H1 (cell line): ENCODE results near the gene ATP7B. TPM values are rescaled to one million over a fixed set of nuclear protein-coding genes. Genes with fewer than 3 reads are reported as not detected.

Source experiments
- CTCF ChIA-PET: fragments of 300-600 bp; sonication (Branson Sonifier 250); formaldehyde crosslinking; loops from one replicate; lab custom pipeline; 2021; ENCODE audit not compliant: partially characterized antibody; lab: Charles Lee
- POLR2A ChIA-PET: fragments of 300-600 bp; sonication (Branson Sonifier 250); formaldehyde crosslinking; loops from one replicate; lab custom pipeline; 2021; ENCODE audit warnings: inconsistent platforms; ENCODE audit not compliant: partially characterized antibody; lab: Charles Lee
- DNase-seq, 2 experiments: peaks; one replicate each; pipeline versions ENCODE4 v3.0.0 to v3.0.0-alpha.2; 2010 to 2022; ENCODE audit warnings: low spot score in 2 of 2, low read depth in 1 of 2, mixed read lengths in 1 of 2
- FAIRE-seq: peaks from 2 replicates; lab custom pipeline; 2011; peaks lifted over from hg19 to GRCh38; lab: Jason Lieb, UNC
- H2AFZ ChIP-seq: 2 replicates; pipeline ENCODE4 v1.8.1; 2012; ENCODE audit warnings: low read length, inconsistent platforms
- H2AK5ac ChIP-seq: 2 replicates; pipeline ENCODE4 v1.6.1; 2013; ENCODE audit warnings: low read depth, low read length
- H2BK120ac ChIP-seq: replicated peaks from 2 replicates; pipeline ENCODE3; 2013; ENCODE audit warnings: low read depth, low read length, inconsistent platforms
- H2BK12ac ChIP-seq: 2 replicates; pipeline ENCODE4 v1.6.1; 2013; ENCODE audit warnings: low read depth, low read length
- H2BK15ac ChIP-seq: 2 replicates; pipeline ENCODE4 v1.6.1; 2013; ENCODE audit warnings: low read length
- H2BK20ac ChIP-seq: 2 replicates; pipeline ENCODE4 v1.6.1; 2013; ENCODE audit warnings: low read length
- H2BK5ac ChIP-seq: 2 replicates; pipeline ENCODE4 v1.6.1; 2013; ENCODE audit warnings: low read depth, low read length
- H3K14ac ChIP-seq: 2 replicates; pipeline ENCODE4 v1.6.1; 2013; ENCODE audit warnings: inconsistent platforms; ENCODE audit not compliant: insufficient read length
- H3K18ac ChIP-seq: 2 replicates; pipeline ENCODE4 v1.6.1; 2013; ENCODE audit warnings: low read length; ENCODE audit errors: extremely low read depth
- H3K23ac ChIP-seq: 2 replicates; pipeline ENCODE4 v1.6.1; 2013; ENCODE audit warnings: inconsistent platforms; ENCODE audit not compliant: insufficient read length
- H3K23me2 ChIP-seq: 2 replicates; pipeline ENCODE4 v1.6.1; 2013; ENCODE audit warnings: low read depth, low read length
- H3K27ac ChIP-seq: 2 replicates; pipeline ENCODE4 v1.6.1; 2011; ENCODE audit warnings: low read depth, low read length, inconsistent platforms
- H3K27me3 ChIP-seq, 4 experiments: replicated peaks in 1 of 4; 1 replicate in 1 of 4; 2 replicates in 3 of 4; pipeline versions ENCODE4 v1.6.1 to v1.8.1; 2011 to 2013; ENCODE audit warnings: low read length in 3 of 4, mild to moderate bottlenecking in 3 of 4, inconsistent platforms in 2 of 4, mixed read lengths in 2 of 4, moderate library complexity in 1 of 4; ENCODE audit not compliant: control insufficient read depth in 3 of 4, insufficient read depth in 3 of 4; ENCODE audit errors: extremely low read depth in 1 of 4
- H3K36me3 ChIP-seq, 4 experiments: 2 replicates each; pipeline versions ENCODE4 v1.6.1 to v1.8.1; 2011 to 2013; ENCODE audit warnings: mild to moderate bottlenecking in 4 of 4, low read length in 3 of 4, moderate library complexity in 2 of 4, control low read depth in 1 of 4, inconsistent platforms in 1 of 4; ENCODE audit not compliant: insufficient read depth in 4 of 4, control insufficient read depth in 2 of 4
- H3K4ac ChIP-seq: replicated peaks from 2 replicates; pipeline ENCODE3; 2013; ENCODE audit warnings: low read length, low read depth, mixed read lengths, inconsistent platforms; ENCODE audit not compliant: insufficient read length
- H3K4me1 ChIP-seq, 4 experiments: replicated peaks in 1 of 4; 1 replicate in 1 of 4; 2 replicates in 3 of 4; pipeline versions ENCODE4 v1.6.1 to v1.8.1; 2011 to 2013; ENCODE audit warnings: low read length in 3 of 4, inconsistent platforms in 2 of 4, mixed read lengths in 1 of 4; ENCODE audit not compliant: insufficient read depth in 4 of 4, control insufficient read depth in 3 of 4
- H3K4me2 ChIP-seq, 2 experiments: 2 replicates each; pipeline versions ENCODE4 v1.6.1 to v1.8.1; 2011 to 2013; ENCODE audit warnings: low read depth in 2 of 2, low read length in 2 of 2, control low read depth in 1 of 2, inconsistent platforms in 1 of 2, mild to moderate bottlenecking in 1 of 2; ENCODE audit not compliant: insufficient read depth in 1 of 2
- H3K4me3 ChIP-seq, 4 experiments: fragments of 200-600, 300-600 bp in 1 of 4; sonication (generic), shearing (Covaris generic), sonication (Bioruptor Twin) in 1 of 4; 2 replicates each; pipeline versions ENCODE4 v1.5.1 to v1.8.1; 2011 to 2016; ENCODE audit warnings: low read length in 4 of 4, low read depth in 3 of 4, control low read depth in 2 of 4, inconsistent platforms in 2 of 4, mild to moderate bottlenecking in 2 of 4, mixed read lengths in 1 of 4, moderate library complexity in 1 of 4; ENCODE audit not compliant: insufficient read depth in 2 of 4; ENCODE audit errors: extremely low read depth in 1 of 4
- H3K56ac ChIP-seq: replicated peaks from 2 replicates; pipeline ENCODE3; 2013; ENCODE audit warnings: low read depth, mild to moderate bottlenecking, mixed read lengths, low read length, inconsistent platforms; ENCODE audit not compliant: insufficient read length
- H3K79me1 ChIP-seq: 2 replicates; pipeline ENCODE4 v1.6.1; 2013; ENCODE audit warnings: low read depth, low read length, control low read depth
- H3K79me2 ChIP-seq, 2 experiments: 2 replicates each; pipeline versions ENCODE4 v1.6.1 to v1.8.1; 2012 to 2013; ENCODE audit warnings: low read length in 2 of 2, mild to moderate bottlenecking in 2 of 2, inconsistent platforms in 1 of 2; ENCODE audit not compliant: insufficient read depth in 2 of 2, control insufficient read depth in 1 of 2
- H3K9ac ChIP-seq, 4 experiments: replicated peaks in 1 of 4; 1 replicate in 1 of 4; 2 replicates in 3 of 4; pipeline versions ENCODE4 v1.6.1 to v1.8.1; 2011 to 2013; ENCODE audit warnings: low read depth in 3 of 4, low read length in 3 of 4, control low read depth in 2 of 4, mild to moderate bottlenecking in 2 of 4, moderate library complexity in 2 of 4, inconsistent platforms in 1 of 4; ENCODE audit errors: extremely low read depth in 1 of 4
- H3K9me3 ChIP-seq, 2 experiments: 2 replicates each; pipeline versions ENCODE4 v1.6.1 to v1.8.1; 2012 to 2013; ENCODE audit warnings: mild to moderate bottlenecking in 2 of 2, moderate library complexity in 2 of 2, control low read depth in 1 of 2, inconsistent platforms in 1 of 2, low read depth in 1 of 2, low read length in 1 of 2, mixed read lengths in 1 of 2; ENCODE audit not compliant: insufficient read depth in 2 of 2
- H4K20me1 ChIP-seq, 2 experiments: replicated peaks in 1 of 2; 2 replicates each; pipeline versions ENCODE3 to v1.8.1; 2011 to 2013; ENCODE audit warnings: inconsistent platforms in 2 of 2, low read length in 2 of 2, mild to moderate bottlenecking in 1 of 2; ENCODE audit not compliant: insufficient read depth in 2 of 2, control insufficient read depth in 1 of 2
- H4K5ac ChIP-seq: 2 replicates; pipeline ENCODE4 v1.6.1; 2013; ENCODE audit warnings: low read length, low read depth, mixed read lengths, inconsistent platforms; ENCODE audit not compliant: insufficient read length
- H4K8ac ChIP-seq: 2 replicates; pipeline ENCODE4 v1.8.0; 2013; ENCODE audit warnings: mild to moderate bottlenecking, moderate library complexity, low read length, inconsistent platforms; ENCODE audit not compliant: insufficient read depth; ENCODE audit errors: extremely low read depth
- H4K91ac ChIP-seq: replicated peaks from 2 replicates; pipeline ENCODE3; 2013; ENCODE audit warnings: low read length, mixed read lengths, inconsistent platforms; ENCODE audit not compliant: insufficient read length
- BACH1 ChIP-seq: IDR thresholded peaks from 2 replicates; pipeline ENCODE4 v1.6.1; 2012; ENCODE audit warnings: low read length, improper control_type of control experiment
- BCL11A ChIP-seq, 2 experiments: IDR thresholded peaks; one replicate each; pipeline ENCODE4 v1.6.1; 2011; ENCODE audit warnings: low read depth in 2 of 2, low read length in 2 of 2, mild to moderate bottlenecking in 2 of 2
- CBX8 ChIP-seq: fragments of 300-800, 300-1000 bp; sonication (generic); IDR thresholded peaks from 2 replicates; pipeline ENCODE4 v1.7.1; 2016; ENCODE audit warnings: low read depth, low read length, borderline replicate concordance
- EP300 ChIP-seq, 2 experiments: IDR thresholded peaks; 1 replicate in 1 of 2; 2 replicates in 1 of 2; pipeline ENCODE4 v1.6.1; 2011 to 2012; ENCODE audit warnings: low read depth in 2 of 2, low read length in 2 of 2, mild to moderate bottlenecking in 2 of 2, borderline replicate concordance in 1 of 2, inconsistent platforms in 1 of 2, moderate library complexity in 1 of 2
- JUN ChIP-seq: IDR thresholded peaks from 2 replicates; pipeline ENCODE4 v1.6.1; 2011; ENCODE audit warnings: low read depth, mild to moderate bottlenecking, improper control_type of control experiment, low read length
- KDM4A ChIP-seq: IDR thresholded peaks from one replicate; pipeline ENCODE4 v1.7.1; 2012; ENCODE audit warnings: low read depth, mild to moderate bottlenecking, moderate library complexity, low read length, inconsistent platforms; ENCODE audit not compliant: severe bottlenecking
- NRF1 ChIP-seq: IDR thresholded peaks from 2 replicates; pipeline ENCODE4 v1.6.1; 2011; ENCODE audit warnings: mild to moderate bottlenecking, low read depth, low read length, improper control_type of control experiment
- PHF8 ChIP-seq: fragments of 200-600 bp; sonication (generic); conservative IDR thresholded peaks from 2 replicates; pipeline ENCODE4 v1.7.1; 2012; ENCODE audit warnings: low read depth, mild to moderate bottlenecking, inconsistent platforms, low read length, moderate library complexity
- POLR2A ChIP-seq, 2 experiments: IDR thresholded peaks; 1 replicate in 1 of 2; 2 replicates in 1 of 2; pipeline ENCODE4 v1.6.1; 2011; ENCODE audit warnings: low read depth in 2 of 2, low read length in 2 of 2, mild to moderate bottlenecking in 2 of 2; ENCODE audit errors: control extremely low read depth in 1 of 2
- POLR2AphosphoS5 ChIP-seq: IDR thresholded peaks from 2 replicates; pipeline ENCODE4 v1.6.1; 2011; ENCODE audit warnings: low read depth, low read length
- RAD21 ChIP-seq, 2 experiments: IDR thresholded peaks in 1 of 2; conservative IDR thresholded peaks in 1 of 2; 2 replicates each; pipeline ENCODE4 v1.6.1; 2011; ENCODE audit warnings: low read depth in 2 of 2, low read length in 2 of 2, improper control_type of control experiment in 1 of 2, inconsistent platforms in 1 of 2, mild to moderate bottlenecking in 1 of 2, moderate library complexity in 1 of 2
- RXRA ChIP-seq: IDR thresholded peaks from 2 replicates; pipeline ENCODE4 v1.6.1; 2011; ENCODE audit warnings: low read depth, mild to moderate bottlenecking, low read length, moderate library complexity; ENCODE audit not compliant: insufficient read depth
- SIX5 ChIP-seq: IDR thresholded peaks from 2 replicates; pipeline ENCODE4 v1.6.1; 2011; ENCODE audit warnings: mild to moderate bottlenecking, low read depth, low read length
- TBP ChIP-seq: IDR thresholded peaks from 2 replicates; pipeline ENCODE4 v1.6.1; 2011; ENCODE audit warnings: low read depth, low read length, improper control_type of control experiment
- WGBS, 2 experiments: shearing (Covaris generic) in 1 of 2; methylation state at CpG; one replicate each; pipeline versions ENCODE4 v1.1.6 to v1.1.7; 2013 to 2015; ENCODE audit warnings: low lambda C conversion rate in 2 of 2, mixed read lengths in 2 of 2, inconsistent platforms in 1 of 2, low coverage in 1 of 2, missing lambda C conversion rate in 1 of 2; ENCODE audit not compliant: insufficient replicate concordance in 2 of 2, insufficient coverage in 1 of 2, insufficient read length in 1 of 2; ENCODE audit errors: extremely low coverage in 1 of 2, missing lambda C conversion rate in 1 of 2; 5-methylcytosine and 5-hydroxymethylcytosine counted together
- polyA plus RNA-seq, 7 experiments: library from polyadenylated mRNA; depleted of rRNA in 3 of 7; stranded (reverse) in 5 of 7; unstranded in 2 of 7; fragments of >200 nt in 5 of 7; fragments of 200-250 nt in 2 of 7; gene quantifications; 1 replicate in 5 of 7; 2 replicates in 1 of 7; 4 replicates in 1 of 7; pipeline versions ENCODE4 v1.2.1 to v1.2.3, GENCODE V29; 2011 to 2013; ENCODE audit warnings: missing spikeins in 2 of 7, mixed read lengths in 2 of 7
- total RNA-seq: library from RNA; stranded (reverse); fragmentation: NEBNext Ultra II Directional; extraction: Animal tissue kit (Norgen Biotek cat#: 25700); gene quantifications from 2 replicates; pipeline ENCODE4 v1.2.1, GENCODE V29; 2021

ATP7B gene
- total and polyA plus RNA-seq, 2 of the 8 experiments (the other 6 are each of a cell fraction or from before 2014, with no cell fraction given): 4.1 to 9.2 TPM

DNA sequence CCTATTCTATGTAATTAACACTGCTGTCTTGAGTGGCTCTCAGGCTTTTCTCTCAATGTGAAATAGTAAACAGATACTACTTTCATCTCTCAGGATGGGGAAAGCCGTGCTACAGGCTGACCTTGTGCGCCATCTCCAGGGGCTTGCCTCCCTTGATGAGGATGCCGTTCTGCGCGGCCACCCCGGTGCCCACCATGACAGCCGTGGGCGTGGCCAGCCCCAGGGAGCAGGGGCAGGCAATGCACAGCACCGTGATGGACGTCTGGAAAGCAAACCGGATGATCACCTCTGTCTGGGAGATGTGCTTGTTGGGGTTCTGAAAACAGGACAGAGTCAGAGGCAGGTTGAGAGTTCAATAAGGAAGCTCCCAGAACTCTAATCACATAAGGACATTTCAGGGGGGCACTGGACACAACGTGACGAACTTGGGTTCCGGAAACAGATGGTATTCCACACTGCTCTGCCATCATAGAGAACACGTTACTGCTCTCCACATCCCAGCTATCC lies 65.0 kb downstream of the ATP7B start:
- Histone ChIP-seq H3K4me1 (no peaks in the 10 kb centered on the region), H3K79me1 (no peaks in the 10 kb centered on the region), H3K27ac (no peak overlapping the region), H2BK120ac (no peak overlapping the region), H2BK15ac (no peak overlapping the region), H3K9ac (no peak overlapping the region), H3K18ac (no peak overlapping the region), H3K27me3 (no peaks in the 10 kb centered on the region), H3K4me2 (no peak overlapping the region), H3K36me3 (no peaks in the 10 kb centered on the region; a peak in 1 of 8 replicates), H4K5ac (no peak overlapping the region), H4K20me1 (no peaks in the 10 kb centered on the region), H3K14ac (no peak overlapping the region), H2AFZ (no peak overlapping the region), H2AK5ac (no peak overlapping the region), H2BK20ac (no peak overlapping the region), H3K4ac (no peak overlapping the region), H3K4me3 (no peak overlapping the region), H3K23ac (no peak overlapping the region), H3K23me2 (no peaks in the 10 kb centered on the region), H4K91ac (no peak overlapping the region), H2BK5ac (no peak overlapping the region), H2BK12ac (no peak overlapping the region), H4K8ac (no peak overlapping the region), H3K56ac (no peak overlapping the region), H3K79me2 (no peaks in the 10 kb centered on the region), H3K9me3 (0 out of 4 replicates have a peak, but pooled peaks cover 0 to 3% of the 10 kb centered on the region in 2 experiments)
- CTCF ChIA-PET: interaction anchor here (1.2 to 2.4 kb wide), 3 partner anchors 10 to 50 kb away, joined by 3 to 7 read pairs (median 5); no protein-coding TSS in a partner anchor
- no peak for FAIRE-seq
- DNase-seq: no peak
- POLR2A ChIA-PET: no interaction called here
- WGBS, 2 experiments: 87% methylated on average over 15 of the region's 15 CpGs; no CpG with 5 or more reads in 1 of the 2 experiments
- TF ChIP-seq RAD21 (IDR thresholded peaks at IDR 0.05 in 1 of 2, conservative IDR thresholded peaks at IDR 0.05 in 1 of 2; ENCODE audit: low read depth in 2 of 2, low read length in 2 of 2) (no peak), CBX8 (no peak), PHF8 (no peak), JUN (no peak), BCL11A (IDR thresholded peaks at IDR 0.05; ENCODE audit: low read depth in 2 of 2, low read length in 2 of 2) (no peak), EP300 (IDR thresholded peaks at IDR 0.05; ENCODE audit: borderline replicate concordance in 1 of 2, low read depth in 2 of 2, low read length in 2 of 2) (no peak), RXRA (no peak), BACH1 (no peak), SIX5 (no peak), NRF1 (no peak), POLR2A (IDR thresholded peaks at IDR 0.05; ENCODE audit: control extremely low read depth in 1 of 2, low read depth in 2 of 2, low read length in 2 of 2) (no peak), POLR2AphosphoS5 (no peak), TBP (no peak), KDM4A (no peak)
